CD4-positive, alpha-beta T cell treated with Interleukin-1 beta for 1 hour (primary cell): ENCODE measurements around the gene SST.

ENCODE experiments used
- DNase-seq, 2 donors: peaks; one replicate each; pipeline ENCODE4 v3.0.0-alpha.2; 2020 to 2022

The SST gene

DNA sequence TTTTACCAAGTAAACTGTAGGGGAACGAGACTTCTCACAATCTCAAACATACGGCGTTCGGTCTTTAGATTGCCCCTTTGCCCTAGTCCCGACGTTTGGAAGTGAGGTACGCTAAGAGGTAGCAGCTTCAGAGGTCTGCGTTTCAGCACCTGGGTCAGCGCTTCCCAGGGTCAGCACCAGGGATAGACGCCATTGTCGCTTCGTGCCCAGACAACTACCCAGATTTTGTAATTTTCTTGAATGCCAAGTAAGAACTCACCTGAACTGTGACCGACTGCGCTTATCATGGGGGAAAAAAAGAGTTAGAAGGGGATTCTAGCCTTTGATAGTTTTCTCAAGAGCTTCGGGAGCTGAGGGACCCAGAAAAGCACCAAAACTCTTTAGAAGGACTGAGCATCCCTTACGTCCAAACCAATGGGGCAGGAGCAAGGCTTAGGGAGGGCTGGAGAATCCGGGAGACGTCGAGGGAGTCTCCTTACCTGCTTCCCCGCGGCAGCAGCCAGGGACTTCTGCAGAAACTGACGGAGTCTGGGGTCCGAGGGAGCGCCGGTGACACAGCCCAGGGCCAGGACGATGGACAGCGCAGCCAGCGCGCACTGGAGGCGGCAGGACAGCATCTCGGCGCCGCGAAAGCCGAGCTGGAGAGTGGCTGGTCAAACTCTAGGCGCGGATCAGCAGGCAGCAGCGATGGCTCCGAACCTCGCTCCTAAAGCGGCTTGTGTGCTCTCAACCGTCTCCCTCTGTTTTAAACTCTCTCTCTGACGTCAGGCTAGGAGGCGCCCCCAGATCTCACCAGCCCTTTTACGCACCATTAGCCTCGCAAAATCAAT is at the start of gene SST:
Gene SST, minus strand, starts transcription at position 720 of the 830 bp plus-strand sequence. Its CDS starts 103 bp downstream, at position 617.
- no peak for DNase-seq

DNA sequence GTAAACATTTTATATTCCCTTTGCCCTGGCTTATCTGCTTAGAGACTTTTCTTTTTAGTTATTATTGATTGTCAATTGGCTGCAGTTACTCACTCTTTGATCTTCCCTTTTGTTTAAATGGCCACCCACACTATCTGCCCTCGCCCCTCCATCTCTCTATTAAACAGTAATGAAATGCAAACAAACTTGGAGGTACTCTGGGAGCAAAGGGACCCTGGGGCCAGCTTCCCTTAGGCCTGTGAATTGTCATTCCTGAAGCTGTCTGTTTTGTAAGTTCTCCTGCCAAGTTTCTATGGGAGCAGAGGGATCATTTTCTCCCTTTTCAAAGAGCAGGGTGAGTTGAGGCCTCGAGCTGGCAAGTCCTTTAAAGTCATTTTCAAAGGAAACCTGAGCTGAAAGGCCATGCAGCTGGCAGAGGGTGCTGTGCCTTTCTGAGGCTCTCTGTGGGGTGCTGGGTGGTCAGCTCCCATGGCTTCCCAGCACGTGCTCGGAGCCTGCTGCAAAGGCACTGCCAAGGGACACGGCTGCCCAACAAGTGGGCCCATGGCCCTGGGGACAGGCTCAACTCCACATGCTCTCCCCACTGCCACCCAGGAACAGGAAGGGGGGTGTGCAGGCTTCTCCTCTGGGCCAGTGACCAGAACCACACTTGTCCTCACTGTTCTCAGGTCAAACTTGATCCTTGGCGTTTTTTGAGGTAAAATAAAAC is 49.6 kb upstream of the SST start:
- no peak for DNase-seq

DNA sequence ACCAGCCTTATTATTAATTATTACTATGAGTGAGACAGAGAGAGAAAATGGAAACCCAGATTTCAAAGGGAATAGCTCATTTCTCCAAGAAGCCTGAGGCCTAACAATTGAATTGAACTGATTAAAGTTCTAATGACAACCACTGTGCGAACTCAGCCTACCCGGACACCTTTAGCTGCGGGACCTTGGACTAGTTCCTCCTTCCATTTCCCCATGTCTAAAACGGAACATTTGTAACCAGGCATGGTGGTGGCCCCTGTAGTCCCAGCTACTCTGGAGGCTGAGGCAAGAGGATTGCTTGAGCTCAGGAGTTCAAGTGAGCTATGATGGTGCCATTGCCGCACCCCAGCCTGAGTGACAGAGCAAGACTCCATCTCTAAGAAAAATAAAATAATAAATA is 48.6 kb upstream of the SST start:
- no peak for DNase-seq

DNA sequence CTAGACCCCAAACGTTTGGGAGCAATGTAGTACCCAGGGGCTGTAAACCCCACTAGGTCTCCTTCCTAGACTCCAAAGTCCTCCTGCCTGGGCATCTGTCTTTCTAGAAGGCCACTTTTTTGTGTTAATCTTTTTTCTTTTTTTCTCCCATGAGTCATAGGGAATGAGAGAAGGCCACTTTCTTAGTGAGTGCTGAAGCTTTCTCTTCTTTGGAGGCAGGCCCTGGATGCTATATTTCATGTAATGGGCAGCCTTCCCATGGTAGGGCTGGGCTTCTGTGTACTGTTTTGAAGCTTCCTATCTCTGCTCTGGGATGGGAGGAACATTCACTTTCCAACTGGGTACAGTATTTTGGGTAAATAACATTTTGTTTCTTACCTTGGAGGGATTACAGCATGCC is 47.4 kb upstream of the SST start:
- no peak for DNase-seq

DNA sequence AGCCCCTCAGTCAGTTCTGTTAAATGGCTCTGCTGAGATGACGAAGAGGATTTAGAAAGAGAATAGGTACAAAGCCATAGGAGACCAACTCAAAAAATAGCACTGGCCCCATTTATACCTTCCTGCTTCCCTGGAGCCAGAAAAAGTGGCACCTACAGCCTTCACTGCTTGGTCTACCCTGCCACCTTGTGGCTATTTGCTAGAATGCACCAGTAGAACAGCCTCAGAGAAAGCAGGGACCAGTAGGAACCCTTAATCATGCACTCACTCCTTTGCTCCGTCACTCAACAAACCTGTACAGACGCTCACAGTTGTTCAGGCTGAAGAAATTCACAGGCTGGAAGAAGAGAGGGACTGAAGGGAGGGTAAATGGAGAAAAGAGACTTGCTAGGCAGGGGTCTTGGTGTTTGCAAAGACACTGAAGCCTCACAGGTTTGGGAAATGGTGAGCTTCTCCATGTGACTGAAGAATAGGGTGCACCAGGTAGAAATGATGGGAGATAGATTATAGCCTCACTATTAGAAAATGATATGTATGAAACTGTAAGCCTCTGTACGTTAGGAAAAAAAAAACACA is 44.3 kb upstream of the SST start:
- peak; percentile 69 to 81 for DNase-seq

DNA sequence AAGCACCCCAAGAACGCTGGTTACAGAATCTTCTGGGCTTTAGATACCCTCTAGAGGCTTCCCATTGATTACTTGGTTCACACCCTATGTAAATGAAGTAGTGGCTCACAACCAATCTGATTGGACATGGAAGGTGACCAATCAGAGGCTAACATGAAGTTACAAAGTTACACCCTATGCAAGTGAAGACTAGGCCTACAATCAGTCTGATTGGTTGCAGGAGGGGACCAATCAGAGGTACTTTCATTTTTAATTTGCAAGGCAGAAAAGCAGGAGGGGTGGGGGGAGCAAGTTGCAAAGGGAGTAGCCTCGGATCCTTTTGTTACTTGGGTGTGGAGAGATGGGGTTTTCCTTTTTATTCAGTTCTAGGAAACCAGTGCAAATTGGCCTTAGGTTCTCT is 43.3 kb upstream of the SST start:
- peak in 1 of 2 donors; percentile 66 for DNase-seq

DNA sequence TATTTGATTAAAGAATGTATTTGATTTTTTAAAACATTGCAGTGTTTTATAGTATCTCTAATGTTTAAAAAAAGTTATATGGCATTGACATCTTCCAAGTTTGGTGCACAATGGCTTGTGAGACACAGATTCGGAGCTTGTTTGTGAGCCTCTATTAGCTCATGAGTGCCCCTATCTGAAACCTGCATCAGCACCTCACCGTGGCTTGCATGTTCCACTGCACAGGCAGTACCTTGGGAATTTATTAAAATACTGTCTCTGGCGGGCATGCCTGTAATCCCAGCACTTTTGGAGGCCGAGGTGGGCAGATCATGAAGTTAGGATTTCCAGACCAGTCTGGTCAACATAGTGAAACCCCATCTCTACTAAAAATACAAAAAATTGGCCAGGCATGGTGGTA is 39.0 kb upstream of the SST start:
- no peak for DNase-seq

DNA sequence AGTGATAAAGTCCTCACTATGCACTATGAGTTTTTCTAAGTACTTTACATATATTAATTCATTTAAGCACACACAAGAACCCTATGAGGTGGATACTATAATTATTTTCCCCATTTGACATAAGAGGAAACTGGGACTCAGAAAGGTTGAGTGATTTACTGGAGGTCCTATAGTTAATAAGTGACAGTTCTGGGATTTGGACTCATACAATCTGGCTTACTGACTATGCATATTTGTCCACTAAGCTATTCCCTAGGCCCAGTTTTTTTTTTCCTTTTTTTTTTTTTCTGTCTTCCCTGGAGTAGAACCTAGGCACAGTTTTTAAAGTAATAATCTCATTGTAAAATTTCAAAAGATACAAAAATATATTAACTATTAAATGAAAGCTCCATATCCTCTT is 38.5 kb upstream of the SST start:
- DNase-seq = no peak

DNA sequence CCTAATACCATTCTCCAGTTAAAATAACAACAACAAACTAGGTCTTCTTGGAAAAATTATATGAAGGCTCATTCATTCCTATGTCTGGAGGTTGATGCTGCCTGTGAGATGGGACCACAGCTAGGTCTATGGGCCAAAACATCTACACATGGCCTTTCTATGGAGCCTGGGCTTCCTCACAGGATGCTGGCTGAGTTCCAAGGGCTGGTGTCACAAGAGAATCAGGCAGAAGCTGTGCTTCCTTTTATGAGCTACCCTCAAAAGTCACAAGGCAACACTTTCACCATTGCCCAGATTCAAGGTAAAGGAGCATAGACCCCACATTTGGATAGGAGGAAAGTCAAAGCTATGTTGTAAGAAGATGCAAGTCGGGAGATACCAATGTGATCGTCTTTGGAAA is 36.8 kb upstream of the SST start:
- DNase-seq = no peak

DNA sequence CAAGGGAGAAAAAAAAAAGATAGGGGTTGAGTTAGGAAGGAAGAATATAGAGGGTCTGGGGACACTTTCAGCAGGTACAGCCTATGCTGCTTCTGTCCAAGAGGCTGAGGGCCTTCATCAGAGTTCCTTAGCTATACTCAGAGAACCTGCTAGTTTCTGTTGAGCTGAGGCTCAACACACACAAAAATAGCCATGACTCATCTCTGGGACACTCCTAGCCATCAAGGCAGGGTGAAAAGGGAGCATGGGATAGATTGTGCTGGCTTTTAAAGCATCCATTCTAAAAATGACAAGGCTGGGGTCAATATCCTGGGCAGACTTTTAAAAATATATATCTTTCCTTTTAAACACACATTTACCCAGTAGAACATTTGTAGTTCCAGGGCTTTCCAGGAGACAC is 35.0 kb upstream of the SST start:
- DNase-seq = no peak

DNA sequence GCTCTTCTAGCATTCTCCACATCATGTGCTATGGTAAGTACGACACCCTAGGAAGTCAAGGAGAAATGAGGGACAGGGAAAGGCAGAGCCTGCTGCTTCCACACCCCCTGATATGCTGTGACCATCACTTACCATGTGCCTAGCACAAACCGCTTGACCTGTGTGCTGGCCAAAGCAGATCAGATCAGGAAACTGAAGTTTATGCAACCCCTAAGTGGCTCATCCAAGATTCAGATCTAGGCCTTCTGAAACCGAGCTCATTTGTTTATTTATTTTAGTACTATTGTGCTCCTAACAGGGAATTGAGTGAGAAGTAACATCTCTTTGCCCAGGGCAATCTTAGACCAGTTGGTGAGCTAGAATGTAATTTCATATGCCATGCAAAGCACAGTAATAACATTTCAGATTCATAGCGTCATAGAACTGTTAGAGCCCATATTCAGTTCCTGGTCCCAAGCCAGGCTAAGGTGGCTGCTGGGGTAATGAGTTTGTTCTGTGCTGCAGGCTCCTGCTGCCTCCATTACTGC is 32.4 kb upstream of the SST start, which contains the start of gene RTP2:
Gene RTP2, minus strand, starts transcription at position 51 of the 527 bp plus-strand sequence. CDS start 429 bp downstream, outside the sequence.
- DNase-seq = no peak

DNA sequence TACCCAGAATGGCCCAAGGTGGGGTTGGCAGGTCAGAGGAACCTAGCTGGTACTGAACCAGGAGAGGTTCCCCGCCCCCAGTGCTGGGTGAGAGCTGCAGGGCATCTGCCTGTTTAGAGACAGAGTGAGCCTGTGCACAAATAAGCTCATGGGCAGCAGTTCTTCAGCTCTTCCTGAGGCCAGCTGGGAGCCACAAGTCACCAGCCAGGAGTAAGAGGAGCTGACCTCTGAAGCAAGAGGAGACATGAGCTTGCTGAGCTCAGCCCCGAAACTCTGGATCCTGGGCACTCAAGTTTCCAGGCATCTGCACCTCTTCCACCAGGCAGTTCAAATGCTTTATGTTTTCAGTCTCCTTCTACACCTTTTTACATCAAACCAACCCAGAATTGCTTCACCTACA is 30.1 kb upstream of the SST start:
- DNase-seq = no peak

DNA sequence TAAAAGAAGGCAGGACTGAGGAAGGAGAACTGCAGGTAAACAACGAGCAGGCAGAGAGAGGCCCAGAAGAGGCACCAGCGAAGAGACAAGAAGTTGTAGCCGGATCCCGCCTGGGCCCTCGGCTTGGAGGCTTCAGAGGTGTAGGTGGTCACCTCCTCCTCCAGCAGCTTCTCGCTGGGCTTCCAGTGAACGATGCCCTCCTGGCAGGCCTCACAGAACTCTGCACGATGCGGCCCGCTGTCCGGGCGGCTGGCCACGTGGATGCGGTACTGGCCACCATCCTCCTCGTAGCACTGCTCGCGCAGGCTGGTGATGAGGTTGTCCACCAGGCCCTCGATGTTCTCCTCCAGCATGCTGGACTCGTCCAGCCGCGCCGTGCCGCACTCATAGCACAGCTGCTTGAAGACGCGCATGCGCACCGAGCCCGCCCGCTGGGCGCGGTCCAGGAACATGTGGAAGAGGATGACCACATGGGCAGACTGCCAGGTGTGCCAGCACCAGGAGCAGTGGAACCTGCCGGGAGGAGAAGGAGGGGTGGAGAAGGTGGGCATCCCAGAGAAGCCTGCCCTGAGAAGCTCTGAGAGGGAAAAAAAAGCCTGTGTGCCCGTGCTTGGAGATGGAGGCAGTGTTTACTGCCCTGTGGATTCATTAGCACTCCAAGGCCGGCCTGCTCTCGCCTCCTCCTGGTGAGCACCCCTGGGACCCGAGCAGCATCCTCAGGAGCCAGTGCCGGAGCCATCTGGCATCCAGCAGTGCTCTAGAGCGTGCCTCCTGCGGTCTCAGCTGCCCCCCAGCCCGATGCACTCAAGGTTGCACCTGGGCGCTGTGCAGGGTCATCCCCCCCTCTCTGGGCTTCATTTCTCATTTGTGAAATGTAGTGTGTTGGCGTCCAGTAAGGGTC is 28.6 kb upstream of the SST start:
- no peak for DNase-seq

DNA sequence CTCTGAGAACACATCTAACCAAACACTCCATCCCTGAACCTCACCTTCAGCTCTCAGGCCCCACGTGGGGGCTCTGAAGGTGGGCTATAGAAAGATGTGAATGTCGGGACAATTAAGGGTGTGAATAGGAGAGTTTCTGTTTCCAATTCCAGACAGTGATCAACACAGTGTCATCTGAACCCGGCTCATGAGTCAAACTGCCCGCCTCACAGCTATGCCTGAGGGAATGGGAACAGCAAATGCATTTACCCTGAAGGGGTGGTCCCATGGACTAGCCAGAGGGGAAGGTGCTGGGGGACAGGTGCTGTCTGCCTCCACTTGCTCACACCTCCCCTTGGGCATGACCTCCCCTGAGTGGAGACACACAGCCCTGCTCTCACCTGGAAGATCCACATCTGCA is 25.8 kb upstream of the SST start:
- DNase-seq = no peak

DNA sequence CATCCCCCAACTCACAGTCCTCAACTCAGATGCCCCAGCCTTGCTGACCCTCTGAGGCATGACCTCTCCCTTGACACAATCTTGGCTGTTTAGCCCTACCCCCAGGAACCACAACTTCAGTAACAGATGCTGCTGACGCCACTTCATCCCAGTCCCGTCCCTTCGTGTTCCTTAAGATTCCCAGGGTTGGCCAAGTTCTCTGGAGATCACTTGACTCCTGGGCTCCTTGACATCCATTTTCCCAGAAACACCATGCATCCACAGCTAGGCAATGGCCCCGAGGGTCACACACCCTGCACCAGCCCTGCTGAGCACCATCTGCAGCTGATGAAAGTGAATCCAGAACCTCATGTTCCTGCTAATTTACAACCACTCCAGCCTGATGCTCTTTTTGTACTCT is 25.3 kb upstream of the SST start:
- DNase-seq = no peak

DNA sequence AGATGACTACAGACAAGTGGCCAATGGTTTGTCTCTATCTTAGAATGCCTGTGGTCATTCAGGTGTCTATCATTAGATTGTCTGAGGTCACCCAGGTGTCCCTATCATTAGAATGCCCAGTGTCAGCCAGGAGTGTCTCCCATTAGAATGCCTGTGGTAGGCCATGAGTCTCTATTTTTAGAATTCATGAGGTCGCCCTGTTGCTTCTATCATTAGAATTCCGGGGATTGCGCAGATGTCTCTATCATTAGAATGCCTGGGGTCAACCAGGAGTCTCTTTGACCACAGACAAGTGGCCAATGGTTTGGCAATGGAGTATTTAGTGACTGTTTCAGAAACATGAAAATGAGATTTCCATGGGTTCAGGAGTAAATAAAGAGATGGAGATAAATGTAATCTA is 24.6 kb upstream of the SST start:
- no peak for DNase-seq

DNA sequence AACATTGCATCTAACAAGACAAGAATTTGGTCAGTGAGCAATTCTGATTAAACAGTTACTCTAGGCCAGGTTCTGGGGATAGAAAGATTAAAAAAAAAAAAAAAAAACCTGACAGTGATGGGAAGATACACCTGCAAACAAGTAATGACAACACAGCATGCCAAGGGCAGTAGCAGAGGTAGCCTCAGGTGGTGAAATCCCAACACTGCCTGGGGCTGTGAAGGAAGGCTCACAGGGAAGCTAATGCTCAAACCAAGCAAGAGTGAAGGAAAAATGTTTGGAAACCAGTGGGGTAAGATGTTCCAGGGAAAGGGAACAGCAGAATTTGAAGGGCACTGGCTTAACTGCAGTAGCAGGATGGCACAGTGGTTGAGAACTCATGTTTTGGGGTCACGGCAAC is 23.2 kb upstream of the SST start:
- no peak for DNase-seq

DNA sequence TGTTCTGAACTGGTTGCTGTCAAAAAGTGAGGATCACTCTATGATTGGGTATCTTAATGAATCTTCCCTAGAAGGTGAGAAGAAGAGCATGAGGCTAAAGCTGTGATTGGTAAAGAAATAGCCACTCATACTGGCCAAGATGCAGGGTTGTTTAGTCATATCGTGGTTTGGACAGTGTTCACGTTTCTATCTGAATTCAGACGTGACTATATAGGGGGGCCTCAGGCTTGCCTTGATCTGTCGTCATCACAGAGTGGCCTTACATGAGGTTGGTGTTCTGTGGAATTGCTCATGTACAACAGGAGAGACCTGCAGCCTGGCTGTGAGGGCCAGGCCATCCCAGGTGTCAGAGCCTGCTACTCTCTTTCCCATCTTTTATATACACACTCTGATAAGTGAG is 19.8 kb upstream of the SST start:
- DNase-seq = no peak

DNA sequence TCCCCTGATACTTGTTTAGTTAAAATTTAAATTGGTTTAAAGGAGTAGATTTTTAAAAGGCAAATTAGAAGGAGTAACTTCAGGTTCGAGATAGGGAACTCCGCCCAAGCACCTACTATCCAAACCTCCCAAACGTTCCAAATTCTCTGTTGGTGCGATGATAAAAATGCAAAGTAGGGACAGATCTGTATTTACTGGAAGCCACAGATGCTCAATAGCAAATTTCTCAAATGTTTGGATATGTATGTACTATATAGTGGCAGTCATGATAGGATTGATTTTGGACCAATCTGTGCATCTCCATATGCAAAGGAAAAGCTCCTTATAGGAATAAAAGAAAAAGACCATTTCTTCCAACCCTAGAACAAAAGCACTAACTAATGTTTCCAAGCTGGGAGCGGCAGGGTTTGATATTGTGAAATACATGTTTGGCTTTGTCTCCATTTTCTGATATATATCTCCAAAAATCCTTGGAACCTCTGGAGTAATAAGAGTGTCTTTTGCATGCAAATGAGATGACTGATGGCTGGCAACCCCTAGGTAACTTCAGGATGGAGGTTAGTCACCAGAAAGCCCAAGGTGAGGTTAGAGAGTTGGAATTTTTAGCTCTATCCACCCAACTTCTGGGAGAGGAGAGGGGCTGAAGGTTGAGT is 16.6 kb upstream of the SST start:
- no peak for DNase-seq

DNA sequence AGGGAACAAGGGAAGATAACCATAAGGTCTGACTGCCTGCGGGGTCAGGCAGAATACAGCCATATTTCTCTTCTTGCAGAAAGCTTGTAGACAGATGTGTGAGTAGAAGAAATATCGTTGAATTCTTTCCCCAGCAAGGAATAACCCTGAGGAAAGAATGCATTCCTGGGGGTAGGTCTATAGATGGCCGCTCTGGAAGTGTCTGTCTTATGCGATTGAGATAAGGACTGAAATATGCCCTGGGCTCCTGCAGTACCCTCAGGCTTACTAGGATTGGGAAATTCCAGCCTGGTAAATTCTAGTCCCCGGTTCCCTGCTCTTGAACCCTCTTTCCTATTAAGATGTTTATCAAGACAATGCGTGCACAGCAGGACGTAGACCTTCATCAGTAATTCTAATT is 15.8 kb upstream of the SST start:
- no peak for DNase-seq

DNA sequence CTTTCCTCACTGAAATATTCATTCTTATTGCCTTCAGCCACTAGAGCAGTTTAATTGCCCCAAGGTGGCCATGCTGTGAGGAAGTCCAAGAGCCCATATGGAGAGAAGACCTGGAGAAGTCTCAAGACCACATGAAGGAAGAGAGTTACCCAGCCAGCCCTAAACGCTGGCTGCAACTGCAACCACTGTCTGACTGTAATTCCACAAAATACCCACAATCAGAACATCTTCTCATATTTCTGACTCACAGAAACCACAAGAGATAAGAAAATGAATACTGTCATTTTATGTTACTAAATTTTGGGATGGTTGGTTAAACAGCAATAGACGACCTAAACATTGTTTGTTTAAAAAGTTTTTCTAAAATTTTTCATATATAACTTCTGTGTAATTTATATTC is 14.7 kb upstream of the SST start:
- DNase-seq = no peak

DNA sequence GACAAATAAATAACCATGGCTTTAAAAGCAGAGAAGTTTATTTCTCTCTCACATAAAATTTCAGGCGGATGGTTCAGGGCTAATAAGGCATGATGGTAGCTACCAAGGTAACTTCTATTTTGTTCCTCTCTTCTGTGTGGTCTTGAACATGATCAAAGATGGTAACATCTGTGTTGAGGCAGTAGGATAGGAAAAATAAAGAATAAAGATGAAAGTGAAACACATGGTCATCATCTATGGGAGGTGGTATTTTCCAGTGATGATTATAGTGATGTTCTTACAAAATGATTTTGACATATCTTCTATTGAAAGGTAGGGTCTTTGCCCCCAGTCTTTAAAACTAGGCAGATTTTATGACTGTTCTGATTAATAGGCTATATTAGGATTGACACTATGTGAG is 14.2 kb upstream of the SST start:
- DNase-seq = no peak
